ENCODE data around the gene USP25. TPM values are rescaled to one million over a fixed set of nuclear protein-coding genes. Genes with fewer than 3 reads are reported as not detected.

Gene USP25
- total and polyA plus RNA-seq, 2 of the 8 experiments (the other 6 are each of a cell fraction or from before 2014, with no cell fraction given) = 11.2 to 48.1 TPM

GRCh38 chr21:15768853-15769252 lies 39.1 kb downstream of the USP25 start:
- no peak overlapping the region for H3K23ac ChIP-seq (ENCODE audit: insufficient read length)
- no peak overlapping the region for H3K9ac ChIP-seq (replicated peaks in 1 of 4; ENCODE audit: extremely low read depth in 1 of 4, low read depth in 3 of 4, low read length in 3 of 4)
- FAIRE-seq = no peak
- peaks cover 0 to 2% of the 10 kb centered on the region in 2 experiments for H4K20me1 ChIP-seq (replicated peaks in 1 of 2; ENCODE audit: control insufficient read depth in 1 of 2, insufficient read depth in 2 of 2, low read length in 2 of 2)
- CTCF ChIA-PET (ENCODE audit: partially characterized antibody) = no interaction called here
- H2BK5ac ChIP-seq (ENCODE audit: low read depth, low read length) = no peak overlapping the region
- no peaks in the 10 kb centered on the region for H3K9me3 ChIP-seq (ENCODE audit: insufficient read depth in 2 of 2, low read depth in 1 of 2, low read length in 1 of 2)
- H2AFZ ChIP-seq (ENCODE audit: low read length) = no peak overlapping the region
- peaks cover 0 to 5% (median 0%) of the 10 kb centered on the region in 4 experiments; a peak in 2 of 8 replicates for H3K36me3 ChIP-seq (ENCODE audit: control insufficient read depth in 2 of 4, insufficient read depth in 4 of 4, low read length in 3 of 4)
- no peak overlapping the region for H3K4me2 ChIP-seq (ENCODE audit: insufficient read depth in 1 of 2, low read depth in 2 of 2, low read length in 2 of 2)
- H3K27ac ChIP-seq (ENCODE audit: low read depth, low read length) = no peak overlapping the region
- H3K18ac ChIP-seq (ENCODE audit: extremely low read depth, low read length) = no peak overlapping the region
- no peak overlapping the region for H3K56ac ChIP-seq (replicated peaks; ENCODE audit: insufficient read length, low read depth, low read length)
- no peak overlapping the region for H2BK120ac ChIP-seq (replicated peaks; ENCODE audit: low read depth, low read length)
- no peak overlapping the region for H2BK20ac ChIP-seq (ENCODE audit: low read length)
- H3K4me3 ChIP-seq (ENCODE audit: extremely low read depth in 1 of 4, insufficient read depth in 2 of 4, low read depth in 3 of 4, low read length in 4 of 4) = no peak overlapping the region
- no peaks in the 10 kb centered on the region for H3K27me3 ChIP-seq (replicated peaks in 1 of 4; ENCODE audit: control insufficient read depth in 3 of 4, extremely low read depth in 1 of 4, insufficient read depth in 3 of 4, low read length in 3 of 4)
- peaks cover 0 to 98% of the 10 kb centered on the region in 2 experiments; a peak in 2 of 4 replicates for H3K79me2 ChIP-seq (ENCODE audit: control insufficient read depth in 1 of 2, insufficient read depth in 2 of 2, low read length in 2 of 2)
- TF ChIP-seq ZNF274 (IDR thresholded peaks at IDR 0.05; ENCODE audit: borderline replicate concordance, extremely low read depth, low read length) = no peak
- TF ChIP-seq ASH2L (IDR thresholded peaks at IDR 0.05; ENCODE audit: low read length) = no peak
- TF ChIP-seq RFX5 (IDR thresholded peaks at IDR 0.05; ENCODE audit: borderline replicate concordance, low read depth, low read length) = no peak
- no peak overlapping the region for H2BK12ac ChIP-seq (ENCODE audit: low read depth, low read length)
- H4K91ac ChIP-seq (replicated peaks; ENCODE audit: insufficient read length, low read length) = no peak overlapping the region
- WGBS, 2 experiments (ENCODE audit: extremely low coverage in 1 of 2, insufficient coverage in 1 of 2, insufficient read length in 1 of 2, insufficient replicate concordance in 2 of 2, low coverage in 1 of 2, low lambda C conversion rate in 2 of 2, missing lambda C conversion rate in 1 of 2) = 97% methylated on average over 2 of the region's 2 CpGs; no CpG with 5 or more reads in 1 of the 2 experiments
- no peaks in the 10 kb centered on the region; the same call in 1 of the 2 replicates for H3K79me1 ChIP-seq (ENCODE audit: low read depth, low read length)
- H4K5ac ChIP-seq (ENCODE audit: insufficient read length, low read depth, low read length) = no peak overlapping the region
- POLR2A ChIA-PET (ENCODE audit: partially characterized antibody) = no interaction called here
- DNase-seq (ENCODE audit: low read depth in 1 of 2, low spot score in 2 of 2) = no peak
- peaks cover 0 to 5% (median 4%) of the 10 kb centered on the region in 4 experiments; a peak in 3 of 7 replicates for H3K4me1 ChIP-seq (replicated peaks in 1 of 4; ENCODE audit: control insufficient read depth in 3 of 4, insufficient read depth in 4 of 4, low read length in 3 of 4)
- no peak overlapping the region for H2BK15ac ChIP-seq (ENCODE audit: low read length)
- H3K4ac ChIP-seq (replicated peaks; ENCODE audit: insufficient read length, low read depth, low read length) = no peak overlapping the region
- H2AK5ac ChIP-seq (ENCODE audit: low read depth, low read length) = no peak overlapping the region
- no peak overlapping the region for H3K14ac ChIP-seq (ENCODE audit: insufficient read length)
- H3K23me2 ChIP-seq (ENCODE audit: low read depth, low read length) = no peaks in the 10 kb centered on the region
- no peak overlapping the region for H4K8ac ChIP-seq (ENCODE audit: extremely low read depth, insufficient read depth, low read length)

Measured in H1 (cell line).